ENCODE data around the gene GGPS1. TPM values are rescaled to one million over a fixed set of nuclear protein-coding genes. Genes with fewer than 3 reads are reported as not detected.

The GGPS1 gene
- total RNA-seq (10 to 100 TPM in 3 of 5 donors, 1 to 10 TPM in 2; 7.0 to 21.8 (median 10.7) TPM), polyA plus RNA-seq (10 to 100 TPM; 21.5 to 37.6 (median 23.2) TPM)
- long read RNA-seq, donor 1, transcript GGPS1-201 (4 exons, 2,895 nt): major isoform, 6 of 6 reads
- long read RNA-seq, donor 1, partial matches to known transcripts: 0 of 6 reads
- long read RNA-seq, donor 1, other reads (novel, unspliced or antisense): 0 of 6 reads
- long read RNA-seq, donor 2, transcript GGPS1-201 (4 exons, 2,895 nt): major isoform, 8 of 8 reads
- long read RNA-seq, donor 2, partial matches to known transcripts: 0 of 8 reads
- long read RNA-seq, donor 2, other reads (novel, unspliced or antisense): 0 of 8 reads
- long read RNA-seq, donor 3, partial matches to known transcripts: 0 of 5 reads
- long read RNA-seq, donor 3, other reads (novel, unspliced or antisense): 0 of 5 reads
- long read RNA-seq, donor 4: 0 reads
- long read RNA-seq, donor 5, transcript GGPS1-201 (4 exons, 2,895 nt): major isoform, 11 of 11 reads
- long read RNA-seq, donor 5, partial matches to known transcripts: 0 of 11 reads
- long read RNA-seq, donor 5, other reads (novel, unspliced or antisense): 0 of 11 reads
- long read RNA-seq, donor 6: 0 reads
- long read RNA-seq, donor 7, transcript GGPS1-201 (4 exons, 2,895 nt): major isoform, 14 of 14 reads
- long read RNA-seq, donor 7, partial matches to known transcripts: 0 of 14 reads
- long read RNA-seq, donor 7, other reads (novel, unspliced or antisense): 0 of 14 reads
- long read RNA-seq, donor 8, transcript GGPS1-201 (4 exons, 2,895 nt): major isoform, 13 of 14 reads
- long read RNA-seq, donor 8, partial matches to known transcripts: 0 of 14 reads
- long read RNA-seq, donor 8, other reads (novel, unspliced or antisense): 0 of 14 reads
- long read RNA-seq, donor 9, transcript GGPS1-201 (4 exons, 2,895 nt): major isoform, 11 of 11 reads
- long read RNA-seq, donor 9, partial matches to known transcripts: 0 of 11 reads
- long read RNA-seq, donor 9, other reads (novel, unspliced or antisense): 0 of 11 reads
- long read RNA-seq, donor 10, partial matches to known transcripts: 0 of 4 reads
- long read RNA-seq, donor 10, other reads (novel, unspliced or antisense): 0 of 4 reads

DNA sequence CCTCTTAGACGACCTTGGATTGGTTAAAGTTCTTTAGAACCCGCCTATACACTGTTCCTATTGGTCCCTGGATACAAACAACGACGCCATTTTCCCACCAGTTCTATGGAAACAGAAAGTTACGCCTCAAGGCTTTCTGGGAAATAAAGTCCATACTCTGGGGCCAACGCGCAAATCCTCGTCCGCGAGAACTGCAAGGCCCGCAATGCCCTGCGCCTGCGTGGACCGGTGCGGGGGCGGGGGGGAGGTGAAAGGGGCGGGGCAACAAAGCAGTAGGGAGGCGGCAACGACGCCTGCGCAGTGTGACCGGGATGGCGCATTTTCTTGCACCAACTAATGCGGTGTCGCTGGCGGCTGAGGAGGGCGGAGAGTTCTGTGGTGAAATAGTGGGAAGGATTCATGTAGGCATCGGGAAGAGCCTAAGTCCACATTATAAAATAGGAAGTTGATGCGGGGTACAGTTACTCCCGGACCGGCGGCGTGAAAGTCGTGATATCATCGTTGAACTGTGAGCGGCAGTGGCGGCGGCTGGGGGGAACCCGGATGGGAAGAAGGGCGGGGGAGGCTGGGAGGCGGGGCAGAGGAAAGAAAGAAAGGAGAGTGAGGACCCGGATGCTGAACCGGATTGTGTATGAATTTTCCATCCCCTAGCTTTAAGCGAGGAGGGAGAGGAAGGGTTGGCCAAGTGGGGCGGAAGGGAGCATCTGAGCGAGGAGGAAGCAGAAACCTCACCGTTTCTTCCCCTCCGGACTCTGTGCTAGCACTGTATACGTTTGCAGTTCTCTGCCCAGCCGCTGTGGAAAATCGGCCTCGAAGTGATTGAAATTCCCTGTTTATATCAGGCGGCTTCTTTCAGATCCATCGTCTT, at the start of gene GGPS1:
Gene GGPS1 (plus strand): TSS at position 300 of the 868 bp plus-strand sequence. CDS start 6,695 bp downstream, outside the sequence.
- peaks cover 52 to 76% (median 68%) of the 10 kb centered on the region in 4 donors for H3K4me1 ChIP-seq

DNA sequence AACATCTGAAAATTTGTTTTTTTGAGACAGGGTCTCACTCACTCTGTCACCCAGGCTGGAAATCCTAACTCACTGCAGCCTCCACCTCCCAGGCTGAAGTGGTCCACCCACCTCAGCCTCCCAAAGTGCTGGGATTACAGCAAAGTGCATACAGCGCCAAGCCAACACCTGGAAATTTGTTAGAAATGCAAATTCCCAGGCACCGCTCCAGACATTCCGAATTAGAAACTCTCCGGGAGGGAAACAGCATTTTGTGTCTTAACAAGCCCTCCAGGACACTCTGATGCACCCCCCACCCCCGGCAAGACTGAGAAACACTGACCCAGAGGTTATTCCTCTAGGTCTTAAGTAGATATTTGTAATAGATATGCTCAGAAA, 49.5 kb upstream of the GGPS1 start:
- peaks cover 27 to 77% (median 62%) of the 10 kb centered on the region in 4 donors for H3K4me1 ChIP-seq
- H3K27ac ChIP-seq: no peak overlapping the region
- DNase-seq: no peak
- no peak overlapping the region for H3K4me3 ChIP-seq
- H3K9me3 ChIP-seq: no peaks in the 10 kb centered on the region
- H3K36me3 ChIP-seq: no peaks in the 10 kb centered on the region
- 36 to 72% (median 54%) methylated on average over 5 of the region's 5 CpGs for WGBS, 5 donors
- TF ChIP-seq EP300 (IDR thresholded peaks at IDR 0.05) (no peak), POLR2A (IDR thresholded peaks at IDR 0.05) (no peak), POLR2AphosphoS5 (IDR thresholded peaks at IDR 0.05) (no peak)
- TF ChIP-seq, protein P1, sequence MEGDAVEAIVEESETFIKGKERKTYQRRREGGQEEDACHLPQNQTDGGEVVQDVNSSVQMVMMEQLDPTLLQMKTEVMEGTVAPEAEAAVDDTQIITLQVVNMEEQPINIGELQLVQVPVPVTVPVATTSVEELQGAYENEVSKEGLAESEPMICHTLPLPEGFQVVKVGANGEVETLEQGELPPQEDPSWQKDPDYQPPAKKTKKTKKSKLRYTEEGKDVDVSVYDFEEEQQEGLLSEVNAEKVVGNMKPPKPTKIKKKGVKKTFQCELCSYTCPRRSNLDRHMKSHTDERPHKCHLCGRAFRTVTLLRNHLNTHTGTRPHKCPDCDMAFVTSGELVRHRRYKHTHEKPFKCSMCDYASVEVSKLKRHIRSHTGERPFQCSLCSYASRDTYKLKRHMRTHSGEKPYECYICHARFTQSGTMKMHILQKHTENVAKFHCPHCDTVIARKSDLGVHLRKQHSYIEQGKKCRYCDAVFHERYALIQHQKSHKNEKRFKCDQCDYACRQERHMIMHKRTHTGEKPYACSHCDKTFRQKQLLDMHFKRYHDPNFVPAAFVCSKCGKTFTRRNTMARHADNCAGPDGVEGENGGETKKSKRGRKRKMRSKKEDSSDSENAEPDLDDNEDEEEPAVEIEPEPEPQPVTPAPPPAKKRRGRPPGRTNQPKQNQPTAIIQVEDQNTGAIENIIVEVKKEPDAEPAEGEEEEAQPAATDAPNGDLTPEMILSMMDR (IDR thresholded peaks at IDR 0.05): no peak
- intact Hi-C loops (cut with DNase I; ENCODE audit: low total_unique reads): no loop called here
- no peaks in the 10 kb centered on the region for H3K27me3 ChIP-seq

More for the DNA sequence above, at the start of gene GGPS1:
- Histone ChIP-seq H3K27ac (peak within 1 kb of the TSS; percentile 97 to 100 (median 99)), H3K27me3 (no peaks in the 10 kb centered on the region), H3K36me3 (no peaks in the 10 kb centered on the region), H3K4me3 (peak within 1 kb of the TSS; percentile 87 to 95 (median 92)), H3K9me3 (no peaks in the 10 kb centered on the region)
- peak; percentile 99 to 100 for DNase-seq
- peak in 2 of 4 donors; percentile 73 to 75 for TF ChIP-seq POLR2A (IDR thresholded peaks at IDR 0.05)
- TF ChIP-seq, protein P1 (IDR thresholded peaks at IDR 0.05): peak in 1 of 7 experiments; percentile 20
- TF ChIP-seq POLR2AphosphoS5 (IDR thresholded peaks at IDR 0.05): peak; percentile 75 to 95 (median 77)
- TF ChIP-seq EP300 (IDR thresholded peaks at IDR 0.05): no peak
- WGBS, 5 donors: 0% methylated on average over 54 of the region's 54 CpGs
- intact Hi-C loops (cut with DNase I; ENCODE audit: low total_unique reads): no loop called here

DNA sequence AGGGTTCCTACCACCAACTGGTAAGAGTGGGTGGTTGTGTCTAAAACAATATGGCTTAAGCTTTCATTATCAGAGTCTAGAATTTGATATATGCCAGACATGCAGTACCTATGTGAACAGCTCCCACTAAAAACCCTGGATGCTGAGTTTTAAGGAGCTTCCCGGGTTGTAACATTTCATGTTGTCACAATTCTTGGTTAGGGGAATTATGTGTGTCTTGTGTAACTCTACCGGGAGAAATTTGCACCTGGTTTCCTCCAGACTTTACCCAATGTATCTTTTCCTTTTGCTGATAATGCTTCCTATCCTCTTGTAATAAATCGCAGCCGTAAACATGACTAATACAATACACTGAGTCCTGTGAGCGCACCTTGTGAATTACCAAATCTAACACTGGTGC, 48.7 kb upstream of the GGPS1 start:
- WGBS, 5 donors: 58 to 70% (median 59%) methylated on average over 5 of the region's 5 CpGs
- H3K27ac ChIP-seq: no peak overlapping the region
- peaks cover 27 to 77% (median 64%) of the 10 kb centered on the region in 4 donors for H3K4me1 ChIP-seq
- intact Hi-C loops (cut with DNase I; ENCODE audit: low total_unique reads): no loop called here
- no peak overlapping the region for H3K4me3 ChIP-seq
- no peak for TF ChIP-seq EP300 (IDR thresholded peaks at IDR 0.05)
- TF ChIP-seq POLR2AphosphoS5 (IDR thresholded peaks at IDR 0.05): no peak
- TF ChIP-seq, protein P1 (IDR thresholded peaks at IDR 0.05): no peak
- no peak for TF ChIP-seq POLR2A (IDR thresholded peaks at IDR 0.05)
- no peak for DNase-seq
- no peaks in the 10 kb centered on the region for H3K27me3 ChIP-seq
- no peaks in the 10 kb centered on the region for H3K36me3 ChIP-seq
- no peaks in the 10 kb centered on the region for H3K9me3 ChIP-seq
